DMS153 (cell line): ENCODE data around the gene MC1R.

ENCODE experiments used
- DNase-seq: peaks from one replicate; lab custom pipeline; 2025; lab: John Stamatoyannopoulos, UW

The MC1R gene

DNA sequence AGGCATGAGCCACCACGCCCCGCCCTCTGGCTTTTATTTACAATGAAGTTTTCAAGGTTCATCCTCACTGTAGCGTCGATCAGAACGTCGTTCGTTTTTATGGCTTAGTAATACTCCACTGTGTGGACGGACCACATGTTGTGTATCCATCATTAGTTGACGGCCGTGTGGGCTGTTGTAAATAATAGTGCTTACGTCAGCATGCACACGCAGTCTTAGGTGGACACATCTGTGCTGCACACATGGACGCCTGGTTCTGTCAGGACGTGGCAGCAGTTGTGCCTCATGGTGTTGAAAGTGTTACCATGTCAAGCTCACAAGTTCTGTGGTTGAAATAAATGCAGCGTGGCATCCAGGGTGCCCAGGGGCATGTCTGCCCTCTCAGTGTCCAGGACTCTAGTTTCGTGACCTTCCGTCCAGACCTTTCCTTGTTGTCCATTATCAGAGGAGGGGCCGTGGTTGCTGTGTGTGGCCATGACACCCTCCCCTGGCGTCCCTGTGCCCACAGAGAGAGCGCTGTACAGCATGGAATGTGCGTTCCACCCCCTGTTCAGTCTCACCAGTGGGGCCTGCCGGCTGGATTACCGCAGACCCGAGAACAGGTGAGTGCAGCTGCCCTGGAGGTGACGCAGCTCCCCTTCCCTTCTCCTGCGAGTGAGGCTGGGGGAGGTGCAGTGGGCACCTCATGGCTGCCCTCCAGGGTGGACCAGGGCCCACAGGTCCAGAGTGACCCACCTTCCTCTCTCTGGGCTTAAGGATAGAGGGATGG, 23.0 kb upstream of the MC1R start:
- no peak for DNase-seq

DNA sequence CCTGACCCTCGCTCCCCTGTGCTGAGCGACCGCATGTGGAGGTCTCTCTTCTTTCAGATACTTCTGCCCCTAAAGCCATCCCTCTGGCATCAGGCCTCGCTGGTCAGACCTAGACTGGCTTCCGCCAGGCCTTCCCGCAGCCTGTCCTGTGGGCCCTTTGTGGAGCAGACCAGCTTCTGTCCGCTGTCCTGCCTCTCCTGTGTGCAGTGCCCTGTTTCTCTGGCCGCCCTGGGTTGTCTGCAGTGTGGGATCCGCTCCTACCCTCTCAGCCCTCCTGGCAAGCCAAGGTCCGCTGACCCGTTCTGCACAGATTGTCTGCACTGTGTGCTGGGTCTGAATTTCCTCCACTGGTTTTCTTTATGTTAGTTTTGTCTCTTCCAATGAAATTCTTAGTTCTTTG, 21.5 kb upstream of the MC1R start:
- DNase-seq: no peak

DNA sequence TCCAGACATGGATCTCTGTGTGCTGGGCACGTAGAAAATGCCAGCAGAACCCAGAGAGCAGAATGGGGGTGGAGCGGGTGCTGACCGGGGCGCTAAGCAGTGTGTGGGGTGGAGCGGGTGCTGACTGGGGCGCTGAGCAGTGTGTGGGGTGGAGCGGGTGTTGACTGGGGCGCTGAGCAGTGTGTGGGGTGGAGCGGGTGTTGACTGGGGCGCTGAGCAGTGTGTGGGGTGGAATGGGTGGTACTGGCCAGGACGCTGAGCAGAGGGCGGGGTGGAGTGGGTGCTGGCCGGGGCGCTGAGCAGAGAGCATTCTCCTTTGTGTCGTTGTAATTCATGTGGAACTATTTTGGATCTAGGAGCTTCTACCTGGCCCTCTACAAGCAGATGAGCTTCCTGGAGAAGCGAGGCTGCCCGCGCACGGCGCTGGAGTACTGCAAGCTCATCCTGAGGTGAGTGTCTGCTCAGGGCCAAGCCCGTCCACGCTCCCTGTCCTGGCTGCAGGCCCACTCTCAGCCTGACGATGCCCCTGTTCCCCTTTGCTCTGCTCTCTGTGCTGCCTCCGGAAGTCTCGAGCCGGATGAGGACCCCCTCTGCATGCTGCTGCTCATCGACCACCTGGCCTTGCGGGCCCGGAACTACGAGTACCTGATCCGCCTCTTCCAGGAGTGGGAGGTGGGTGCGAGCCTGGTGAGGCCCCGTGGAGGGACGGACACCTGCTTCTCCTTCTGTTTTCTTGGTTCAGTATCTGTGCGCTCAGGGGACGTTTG, 20.3 kb upstream of the MC1R start:
- no peak for DNase-seq

DNA sequence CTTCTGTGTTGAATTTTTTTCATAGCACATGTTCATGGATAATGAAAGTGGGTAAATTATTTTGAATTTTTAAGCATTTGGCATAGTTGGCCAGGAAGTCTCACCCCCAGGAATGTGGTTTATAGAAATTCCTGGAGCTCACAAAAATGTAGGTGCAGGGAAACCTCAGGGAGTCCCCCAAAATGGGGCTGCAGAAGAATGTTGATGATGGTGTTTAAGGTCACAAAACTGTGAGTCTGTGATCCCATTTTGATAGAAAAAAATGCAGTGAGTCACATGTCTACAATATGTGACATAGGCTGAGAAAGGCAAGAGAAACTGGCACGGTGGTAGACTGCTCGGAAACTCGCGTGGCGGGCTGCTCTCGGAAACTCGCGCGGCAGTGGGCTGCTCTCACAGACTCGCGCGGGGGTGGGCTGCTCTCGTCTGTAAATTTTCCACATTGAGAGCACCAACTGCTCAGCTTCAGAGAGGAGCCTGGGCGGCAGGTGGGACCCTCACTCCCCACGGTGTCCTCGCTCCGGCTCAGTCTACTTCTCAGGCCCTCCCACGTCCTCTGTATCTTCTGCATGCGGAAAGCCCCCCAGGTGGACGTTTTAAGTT, 18.7 kb upstream of the MC1R start:
- DNase-seq: no peak

DNA sequence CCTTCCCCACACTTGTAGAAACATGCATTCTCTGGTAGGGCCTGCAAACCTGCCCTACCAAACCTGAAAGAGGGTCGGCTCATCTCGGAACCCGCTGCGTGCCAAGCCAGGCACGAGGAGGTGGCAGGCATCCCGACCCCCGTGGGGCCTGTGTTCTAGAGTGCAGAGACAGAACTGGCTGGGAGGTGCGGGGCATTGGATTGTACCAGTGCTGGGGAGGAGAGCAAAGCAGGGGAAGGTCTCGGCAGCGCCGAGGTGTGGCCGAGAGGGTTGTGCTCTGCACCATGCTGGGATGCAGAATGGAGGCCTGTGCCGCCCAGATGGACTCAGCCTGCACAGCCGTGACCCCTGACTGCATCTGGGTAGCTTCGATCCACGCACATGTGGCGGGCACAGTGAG, 17.8 kb upstream of the MC1R start:
- DNase-seq: no peak

DNA sequence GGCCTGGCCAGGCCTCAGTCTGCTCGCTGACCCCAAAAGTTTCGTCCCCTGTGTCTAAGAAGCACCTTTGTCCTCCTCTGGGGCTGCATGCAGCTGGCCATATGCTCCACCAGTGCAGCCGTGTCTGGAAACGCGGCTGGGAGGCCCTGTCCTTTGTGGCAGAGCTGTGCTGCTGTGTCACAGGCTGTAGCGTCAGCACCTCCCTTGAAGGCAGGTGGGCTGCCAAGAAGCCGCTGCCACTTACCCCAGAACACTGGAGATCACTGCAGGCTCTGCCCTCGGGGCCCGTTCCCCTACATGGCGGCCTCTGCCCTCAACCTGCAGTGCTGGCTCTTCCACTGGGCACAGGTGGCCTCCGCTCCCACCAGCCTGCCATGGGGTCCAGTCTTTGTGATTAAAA, 15.7 kb upstream of the MC1R start:
- no peak for DNase-seq

DNA sequence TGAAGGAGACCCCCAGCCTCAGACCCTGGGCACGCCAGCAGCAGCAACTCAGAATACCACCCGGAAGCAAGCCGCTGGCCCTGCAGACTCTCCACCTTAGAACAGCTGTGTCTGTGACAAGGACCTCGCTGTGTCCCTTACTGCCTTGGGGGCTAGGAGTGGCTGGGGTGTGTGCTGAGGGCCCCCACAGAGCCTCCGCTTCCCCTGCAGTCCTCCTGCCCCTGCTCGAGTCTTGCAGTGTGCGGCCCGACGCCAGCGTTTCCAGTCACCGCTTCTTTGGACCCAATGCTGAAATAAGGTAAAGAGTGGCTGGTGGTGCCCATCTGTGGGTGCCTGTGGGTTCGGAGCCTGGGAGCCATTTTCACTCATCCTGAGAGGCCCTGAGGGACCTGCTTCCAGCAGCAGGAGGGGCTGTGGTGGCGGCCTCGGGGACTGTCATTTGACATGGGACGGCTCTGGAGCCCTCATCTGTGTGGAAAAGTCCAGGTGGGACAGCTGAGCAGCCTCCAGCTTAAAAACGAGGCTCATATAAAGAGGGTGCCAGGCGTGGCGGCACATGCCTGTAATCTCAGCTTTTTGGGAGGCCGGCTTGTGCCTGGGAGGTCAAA, 14.7 kb upstream of the MC1R start:
- DNase-seq: no peak

DNA sequence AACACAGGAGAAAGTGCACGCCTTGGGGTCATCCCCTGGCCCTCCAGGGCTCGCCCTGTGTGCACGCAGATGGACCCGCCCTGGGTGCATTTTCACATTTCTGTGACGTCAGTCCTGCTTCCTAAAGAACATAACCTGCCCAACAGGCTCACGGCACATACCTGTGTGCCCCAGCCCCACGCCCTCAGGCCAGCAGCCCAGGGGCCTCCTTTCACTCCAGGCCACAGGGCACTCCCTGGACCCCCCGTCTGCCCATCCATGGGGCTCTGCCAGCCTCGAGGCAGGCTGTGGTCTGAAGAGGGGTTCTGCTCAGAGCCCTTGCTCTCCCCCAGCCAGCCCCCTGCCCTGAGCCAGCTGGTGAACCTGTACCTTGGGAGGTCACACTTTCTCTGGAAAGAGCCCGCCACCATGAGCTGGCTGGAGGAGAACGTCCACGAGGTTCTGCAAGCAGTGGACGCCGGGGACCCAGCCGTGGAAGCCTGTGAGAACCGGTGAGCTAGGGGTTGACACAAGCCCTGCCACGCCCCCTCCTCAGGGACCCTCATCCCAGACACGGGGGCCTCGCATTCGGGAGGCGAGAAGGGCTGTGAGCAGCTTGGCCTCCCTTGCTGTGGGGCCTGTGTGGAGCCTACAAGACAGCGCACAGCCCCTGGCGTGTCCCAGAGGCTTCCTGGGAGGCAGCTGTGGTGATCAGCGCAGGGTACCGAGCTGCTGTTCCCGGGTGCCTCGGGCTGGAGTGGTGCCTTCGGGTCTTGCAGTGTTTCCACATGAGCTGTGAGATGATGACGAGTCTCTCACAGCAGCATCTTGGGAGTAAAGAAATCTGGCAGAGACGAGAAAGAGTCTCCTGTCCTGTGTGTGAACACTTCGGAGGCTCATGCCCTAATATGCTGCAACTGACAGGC, 13.8 kb upstream of the MC1R start:
- no peak for DNase-seq

DNA sequence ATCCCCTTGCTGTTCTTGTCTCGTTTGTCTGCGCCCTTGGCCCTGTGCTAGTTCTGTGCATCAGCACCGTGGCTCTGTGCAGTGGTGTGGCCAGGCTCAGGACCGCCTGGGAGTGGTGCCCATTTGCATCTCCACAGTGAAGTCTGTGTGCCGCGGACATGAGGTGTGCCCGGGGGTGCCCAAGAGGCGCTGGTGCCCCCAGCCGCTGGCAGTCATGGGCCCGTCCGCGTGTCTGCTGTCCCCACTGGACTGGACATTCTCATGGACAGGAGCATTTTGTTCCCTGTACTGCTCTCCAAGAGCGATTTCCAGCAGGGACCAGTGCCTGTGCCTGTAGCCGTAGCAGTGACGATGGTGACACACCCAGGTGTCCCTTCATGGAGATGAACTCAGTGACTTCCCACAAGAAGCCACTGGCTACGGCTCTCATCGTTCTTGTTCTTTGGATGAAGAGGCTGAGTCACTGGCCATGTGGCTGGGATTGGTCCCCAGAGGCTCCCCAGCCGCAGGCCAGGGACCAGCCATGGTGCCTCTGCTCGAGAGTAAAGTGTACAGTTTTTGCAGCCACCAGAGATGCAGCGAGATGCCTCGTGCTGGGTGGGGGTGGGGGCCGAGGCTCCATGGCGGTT, 13.0 kb upstream of the MC1R start:
- no peak for DNase-seq

DNA sequence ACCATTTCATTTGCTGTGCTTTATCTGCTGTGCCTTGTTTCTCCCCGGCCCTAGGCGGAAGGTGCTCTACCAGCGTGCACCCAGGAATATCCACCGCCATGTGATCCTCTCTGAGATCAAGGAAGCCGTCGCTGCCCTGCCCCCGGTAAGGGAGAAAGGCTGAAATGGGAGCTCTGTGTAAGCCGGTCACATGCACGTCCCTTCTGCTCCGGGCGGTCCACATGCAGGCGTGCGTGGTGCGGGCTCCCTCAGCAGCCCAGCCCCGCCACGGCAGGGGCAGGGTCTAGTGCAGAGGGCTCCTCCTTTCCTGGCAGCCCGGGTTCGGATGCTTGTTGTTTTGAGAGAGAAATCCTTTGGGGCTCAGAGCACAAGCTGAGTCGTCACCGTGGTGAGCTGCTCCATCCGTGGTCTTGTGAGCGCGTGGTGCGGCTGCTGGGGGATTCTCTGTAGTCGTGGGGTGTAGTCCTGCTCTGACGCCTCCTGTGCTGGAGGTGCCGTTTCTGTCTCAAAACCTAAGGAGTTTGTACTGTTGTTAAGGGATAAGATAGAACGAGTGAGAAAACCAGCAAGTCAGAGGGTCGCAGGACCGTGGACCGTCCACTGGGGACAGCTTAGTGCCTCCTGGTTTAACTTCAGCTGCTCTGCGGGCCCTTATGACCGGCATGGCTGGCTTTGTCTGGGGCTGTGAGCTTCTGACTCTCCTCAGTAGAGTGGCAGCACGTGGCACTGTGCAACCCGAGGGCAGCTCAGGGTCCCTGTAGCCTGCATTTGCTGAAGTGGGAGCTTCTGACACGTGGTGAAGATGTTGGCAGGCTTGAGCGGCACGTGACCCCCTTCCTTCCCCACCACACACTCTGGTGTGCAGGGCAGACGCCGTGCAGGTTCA, 12.3 kb upstream of the MC1R start:
- no peak for DNase-seq

DNA sequence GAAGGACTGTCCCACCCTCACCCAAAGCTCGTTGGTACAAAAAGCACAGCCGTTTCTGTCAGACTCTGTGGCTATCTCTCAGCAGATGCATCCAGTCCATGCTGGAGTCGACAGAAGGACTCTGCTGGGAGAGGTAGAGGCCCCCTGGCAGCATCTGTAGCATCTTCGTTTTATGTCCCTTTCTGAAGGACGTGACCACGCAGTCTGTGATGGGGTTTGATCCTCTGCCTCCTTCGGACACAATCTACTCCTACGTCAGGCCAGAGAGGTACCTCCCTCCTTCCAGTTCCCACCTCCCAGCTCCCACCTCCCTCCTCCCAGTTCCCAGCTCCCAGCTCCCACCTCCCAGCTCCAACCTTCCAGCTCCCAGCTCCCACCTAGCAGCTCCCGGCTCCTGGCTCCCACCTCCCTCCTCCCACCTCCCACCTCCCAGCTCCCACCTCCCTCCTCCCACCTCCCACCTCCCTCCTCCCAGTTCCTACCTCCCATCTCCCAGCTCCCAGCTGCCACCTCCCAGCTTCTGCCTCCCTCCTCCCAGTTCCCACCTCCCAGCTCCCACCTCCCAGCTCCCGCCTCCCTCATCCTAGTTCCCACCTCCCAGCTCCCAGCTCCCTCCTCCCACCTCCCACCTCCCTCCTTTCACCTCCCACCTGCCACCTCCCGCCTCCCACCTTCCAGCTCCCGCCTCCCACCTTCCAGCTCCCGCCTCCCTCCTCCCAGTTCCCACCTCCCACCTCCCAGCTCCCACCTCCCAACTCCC, 11.4 kb upstream of the MC1R start:
- no peak for DNase-seq

DNA sequence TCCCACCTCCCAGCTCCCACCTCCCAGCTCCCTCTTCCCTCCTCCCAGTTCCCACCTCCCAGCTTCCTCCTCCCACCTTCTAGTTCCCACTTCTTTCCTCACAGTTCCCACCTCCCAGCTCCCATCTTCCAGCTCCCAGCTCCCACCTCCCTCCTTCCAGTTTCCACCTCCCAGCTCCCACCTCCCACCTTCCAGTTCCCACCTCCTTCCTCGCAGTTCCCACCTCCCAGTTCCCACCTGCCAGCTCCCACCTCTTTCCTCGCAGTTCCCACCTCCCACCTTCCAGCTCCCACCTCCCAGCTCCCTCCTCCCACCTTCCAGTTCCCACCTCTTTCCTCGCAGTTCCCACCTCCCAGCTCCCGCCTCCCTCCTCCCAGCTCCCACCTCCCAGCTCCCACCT, 10.4 kb upstream of the MC1R start:
- no peak for DNase-seq

DNA sequence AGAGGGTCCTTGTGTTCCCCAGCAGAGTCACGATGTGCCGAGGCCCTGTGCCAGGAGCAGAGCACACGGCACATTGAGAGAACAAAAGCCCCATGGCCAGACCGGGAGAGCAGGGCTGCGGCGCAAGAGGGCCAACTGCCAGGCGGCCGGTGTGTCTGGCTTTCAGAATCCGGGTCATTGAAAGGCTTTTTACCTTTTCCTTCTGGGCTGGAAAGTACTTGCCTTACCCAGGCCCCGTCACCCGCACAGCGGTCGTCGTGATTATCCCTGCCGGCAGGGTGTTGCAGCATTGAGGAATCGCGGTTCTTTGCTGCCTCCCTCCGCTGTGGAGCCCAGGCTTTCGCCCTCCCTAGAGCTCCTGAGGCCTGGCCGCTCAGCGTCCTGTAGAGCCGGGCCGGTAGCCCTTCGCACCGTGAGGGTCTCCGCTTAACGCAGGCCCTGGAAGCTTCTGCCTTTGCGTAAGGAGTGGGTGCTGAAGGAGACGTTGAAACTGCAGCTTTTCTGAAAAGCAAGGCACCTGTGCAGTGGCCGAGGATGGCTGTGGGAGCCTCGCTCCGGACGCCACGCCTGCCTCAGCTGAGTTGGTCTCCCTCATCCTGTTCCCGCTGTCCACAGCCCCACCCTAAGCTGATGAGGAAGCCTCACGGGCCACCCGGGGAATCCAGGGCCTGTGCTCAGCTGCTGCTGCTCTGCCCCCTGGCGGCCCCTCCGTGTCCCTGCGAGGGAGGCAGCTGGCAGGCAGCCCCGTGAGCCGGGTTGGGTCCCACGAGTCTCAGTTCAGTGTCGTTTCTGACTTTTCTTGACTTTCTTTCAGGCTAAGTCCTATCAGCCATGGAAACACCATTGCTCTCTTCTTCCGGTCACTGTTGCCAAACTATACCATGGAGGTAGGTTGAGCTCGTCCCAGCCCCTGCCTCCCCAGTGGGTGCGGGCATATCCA, 8.6 kb upstream of the MC1R start:
- no peak for DNase-seq

DNA sequence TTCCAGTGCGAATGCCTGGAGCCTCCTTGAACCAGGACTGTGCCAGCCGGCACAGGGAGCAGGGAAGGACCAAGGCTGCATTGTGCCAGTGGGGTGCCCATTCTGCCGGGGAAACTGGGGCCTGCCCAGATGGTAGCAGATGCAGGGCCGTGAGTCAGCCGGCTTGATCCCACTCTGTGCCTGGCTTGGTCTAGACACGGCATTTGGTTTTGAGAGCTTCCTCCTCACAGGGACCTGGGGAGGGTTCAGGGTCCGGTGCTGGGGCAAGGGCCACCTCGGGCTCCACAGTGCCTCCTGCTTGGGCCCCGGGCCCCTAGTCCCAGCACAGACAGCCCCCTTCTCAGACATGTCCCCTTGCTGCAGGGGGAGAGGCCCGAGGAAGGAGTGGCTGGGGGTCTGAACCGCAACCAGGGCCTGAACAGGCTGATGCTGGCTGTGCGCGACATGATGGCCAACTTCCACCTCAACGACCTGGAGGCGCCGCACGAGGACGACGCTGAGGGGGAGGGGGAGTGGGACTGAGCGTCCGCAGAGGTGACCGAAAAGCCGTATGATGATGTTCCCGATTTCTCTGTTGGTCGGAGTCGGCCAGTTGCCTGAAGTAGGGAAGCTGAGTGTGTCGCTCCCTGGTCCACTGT, 7.8 kb upstream of the MC1R start:
- no peak for DNase-seq

DNA sequence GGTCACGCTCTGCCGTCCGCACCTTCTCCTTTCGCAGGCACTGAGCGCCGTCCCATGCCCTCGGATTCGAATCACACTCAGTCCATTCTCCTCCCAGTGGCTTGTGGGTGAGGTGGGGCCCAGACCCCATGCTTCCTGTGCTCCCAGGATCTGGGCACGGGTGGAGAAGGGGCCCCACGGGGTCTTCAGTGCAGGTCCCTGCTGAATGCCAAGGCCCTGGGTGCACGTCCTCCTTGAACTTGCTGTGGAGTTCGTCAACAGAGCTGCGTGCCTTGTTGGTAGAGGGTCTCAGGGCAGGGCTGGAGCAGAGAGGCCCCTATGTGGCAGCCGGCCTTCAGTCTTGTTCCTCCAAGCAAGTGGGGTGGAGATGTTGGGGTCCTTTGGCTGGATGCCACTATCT, 7.3 kb upstream of the MC1R start:
- DNase-seq: no peak

DNA sequence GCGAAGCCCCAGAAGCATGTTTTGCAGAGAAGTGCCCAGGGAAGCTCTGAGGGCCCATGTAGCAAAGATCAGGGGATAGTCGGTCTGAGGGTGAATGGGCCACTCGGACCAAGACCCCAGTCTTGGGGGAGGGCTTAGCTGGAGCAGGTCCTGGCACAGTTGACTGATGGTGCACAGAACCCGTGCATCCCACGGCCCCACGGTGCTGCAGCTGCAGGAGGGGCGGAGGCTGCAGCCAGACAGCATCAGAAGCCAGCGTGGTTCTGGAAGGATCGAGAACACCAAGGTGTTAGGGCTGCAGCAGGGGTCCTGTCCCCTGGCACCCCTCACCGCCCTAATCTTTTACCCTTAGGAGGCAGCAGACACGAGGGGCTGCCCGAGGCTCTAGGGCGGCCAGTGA, 6.5 kb upstream of the MC1R start:
- no peak for DNase-seq

DNA sequence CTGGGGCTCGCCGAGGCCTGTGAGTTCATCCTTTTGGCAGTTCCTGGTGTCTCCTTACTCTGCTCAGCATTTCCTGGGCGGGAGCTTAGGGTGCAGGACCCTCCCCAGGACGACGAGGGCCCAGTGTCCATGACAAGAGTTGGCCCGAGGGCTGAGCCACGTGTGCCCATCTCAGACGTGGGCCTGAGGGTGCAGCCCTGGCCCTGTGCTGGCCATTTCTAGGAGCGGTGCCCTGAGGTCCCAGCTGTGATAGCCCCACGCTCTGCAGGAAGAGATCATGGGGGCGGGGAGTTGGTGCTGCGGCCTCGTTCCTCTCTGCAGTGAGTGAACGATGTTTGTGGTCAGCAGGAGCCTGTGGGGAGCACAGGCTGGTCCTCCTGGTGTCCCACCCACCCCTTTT, 6.0 kb upstream of the MC1R start:
- no peak for DNase-seq
